Trophoblast cell (in vitro differentiated cells and primary cell): Measurements from ENCODE around the gene DNAI1.
A peak's percentile ranks its signal among the peaks of the same experiment; 100 is the strongest.

Experiments used
- DNase-seq, 2 donors: peaks; one replicate each; pipeline ENCODE4 v3.0.0-alpha.2; 2016
- H2AFZ ChIP-seq: 2 replicates; pipeline ENCODE4 v1.6.1; 2013; ENCODE audit warnings: low read length, moderate library complexity, mild to moderate bottlenecking; ENCODE audit not compliant: insufficient read depth, poor library complexity
- H2AK5ac ChIP-seq: 2 replicates; pipeline ENCODE4 v1.6.1; 2013; ENCODE audit warnings: mild to moderate bottlenecking, low read length
- H2BK120ac ChIP-seq: 2 replicates; pipeline ENCODE4 v1.6.1; 2013; ENCODE audit warnings: low read length, mild to moderate bottlenecking, moderate library complexity; ENCODE audit not compliant: insufficient read depth, poor library complexity
- H2BK12ac ChIP-seq: 2 replicates; pipeline ENCODE4 v1.6.1; 2013; ENCODE audit warnings: mild to moderate bottlenecking, low read length, moderate library complexity
- H2BK5ac ChIP-seq: 2 replicates; pipeline ENCODE4 v1.6.1; 2013; ENCODE audit warnings: low read length, low read depth, moderate library complexity, mild to moderate bottlenecking; ENCODE audit not compliant: poor library complexity
- H3K14ac ChIP-seq: 2 replicates; pipeline ENCODE4 v1.6.1; 2013; ENCODE audit warnings: mild to moderate bottlenecking, low read length
- H3K18ac ChIP-seq: 2 replicates; pipeline ENCODE4 v1.6.1; 2013; ENCODE audit warnings: mild to moderate bottlenecking, low read length
- H3K23ac ChIP-seq: 2 replicates; pipeline ENCODE4 v1.6.1; 2013; ENCODE audit warnings: low read length
- H3K27ac ChIP-seq: 2 replicates; pipeline ENCODE4 v1.5.1; 2013; ENCODE audit warnings: low read depth, mild to moderate bottlenecking, inconsistent platforms, low read length, moderate library complexity
- H3K27me3 ChIP-seq: 2 replicates; pipeline ENCODE4 v1.6.1; 2013; ENCODE audit warnings: inconsistent platforms, mild to moderate bottlenecking, low read length, moderate library complexity; ENCODE audit not compliant: insufficient read depth
- H3K36me3 ChIP-seq, 2 experiments: 1 replicate in 1 of 2; 2 replicates in 1 of 2; pipeline ENCODE4 v1.6.1; 2013; ENCODE audit warnings: low read length in 2 of 2, mild to moderate bottlenecking in 2 of 2, moderate library complexity in 1 of 2; ENCODE audit not compliant: insufficient read depth in 2 of 2, control insufficient read depth in 1 of 2
- H3K4ac ChIP-seq: 2 replicates; pipeline ENCODE4 v1.6.1; 2013; ENCODE audit warnings: low read depth, mild to moderate bottlenecking, low read length, moderate library complexity
- H3K4me1 ChIP-seq, 2 experiments: 1 replicate in 1 of 2; 2 replicates in 1 of 2; pipeline ENCODE4 v1.6.1; 2013; ENCODE audit warnings: low read length in 2 of 2, mild to moderate bottlenecking in 2 of 2, moderate library complexity in 1 of 2; ENCODE audit not compliant: insufficient read depth in 2 of 2, control insufficient read depth in 1 of 2
- H3K4me2 ChIP-seq: 2 replicates; pipeline ENCODE4 v1.6.1; 2013; ENCODE audit warnings: inconsistent platforms, mild to moderate bottlenecking, low read length, moderate library complexity
- H3K4me3 ChIP-seq: 2 replicates; pipeline ENCODE4 v1.5.1; 2013; ENCODE audit warnings: mild to moderate bottlenecking, low read depth, low read length, inconsistent platforms
- H3K79me1 ChIP-seq: one replicate; pipeline ENCODE4 v1.6.1; 2013; ENCODE audit warnings: low read length
- H3K79me2 ChIP-seq: 2 replicates; pipeline ENCODE4 v1.6.1; 2013; ENCODE audit warnings: low read length, mild to moderate bottlenecking; ENCODE audit not compliant: control insufficient read depth, insufficient read depth, poor library complexity
- H3K9ac ChIP-seq: 2 replicates; pipeline ENCODE4 v1.6.1; 2013; ENCODE audit warnings: mild to moderate bottlenecking, low read length
- H3K9me3 ChIP-seq: 2 replicates; pipeline ENCODE4 v1.6.1; 2013; ENCODE audit warnings: low read depth, mild to moderate bottlenecking, control low read depth, inconsistent platforms, low read length; ENCODE audit not compliant: insufficient read depth
- H4K12ac ChIP-seq: 2 replicates; pipeline ENCODE4 v1.6.1; 2013; ENCODE audit warnings: low read depth, mild to moderate bottlenecking, low read length, moderate library complexity
- H4K8ac ChIP-seq: 2 replicates; pipeline ENCODE4 v1.6.1; 2013; ENCODE audit warnings: low read depth, mild to moderate bottlenecking, low read length, moderate library complexity
- H4K91ac ChIP-seq: one replicate; pipeline ENCODE4 v1.6.1; 2013; ENCODE audit warnings: low read depth, mild to moderate bottlenecking, low read length, moderate library complexity
- WGBS: extraction: QIAGEN DNeasy Blood & Tissue Kit; methylation state at CpG from one replicate; pipeline ENCODE4 v1.1.7; 2013; ENCODE audit warnings: missing lambda C conversion rate; ENCODE audit not compliant: insufficient read length, insufficient coverage; ENCODE audit errors: extremely low coverage; 5-methylcytosine and 5-hydroxymethylcytosine counted together

DNAI1 gene

GRCh38 chr9:34546102-34546833, 87.7 kb downstream of the DNAI1 start:
- no CpG with 5 or more reads among the region's 7 CpGs for WGBS

GRCh38 chr9:34546834-34547827, 88.5 kb downstream of the DNAI1 start:
- no peaks in the 10 kb centered on the region for H3K36me3 ChIP-seq
- H2AK5ac ChIP-seq = no peak overlapping the region
- H3K4me3 ChIP-seq = no peak overlapping the region
- no peak overlapping the region for H2BK120ac ChIP-seq
- H3K27ac ChIP-seq = no peak overlapping the region
- no CpG with 5 or more reads among the region's 16 CpGs for WGBS
- H3K79me2 ChIP-seq = no peaks in the 10 kb centered on the region
- no peak overlapping the region for H2BK12ac ChIP-seq
- no peak overlapping the region for H3K4me2 ChIP-seq
- no peak overlapping the region for H4K12ac ChIP-seq
- no peak overlapping the region for H4K91ac ChIP-seq
- no peak overlapping the region for H4K8ac ChIP-seq
- H3K9me3 ChIP-seq = no peaks in the 10 kb centered on the region
- no peak overlapping the region for H3K18ac ChIP-seq
- no peak overlapping the region for H3K9ac ChIP-seq
- H2BK5ac ChIP-seq = no peak overlapping the region
- H3K14ac ChIP-seq = no peak overlapping the region
- no peaks in the 10 kb centered on the region for H3K79me1 ChIP-seq
- H3K4me1 ChIP-seq = no peaks in the 10 kb centered on the region
- no peak overlapping the region for H3K23ac ChIP-seq
- H2AFZ ChIP-seq = no peak overlapping the region
- DNase-seq = peak; percentile 71 to 77
- H3K4ac ChIP-seq = no peak overlapping the region
- no peaks in the 10 kb centered on the region for H3K27me3 ChIP-seq

More at GRCh38 chr9:34546102-34546833, 87.7 kb downstream of the DNAI1 start:
- H3K9ac ChIP-seq = no peak overlapping the region
- H3K9me3 ChIP-seq = no peaks in the 10 kb centered on the region
- no peak overlapping the region for H3K14ac ChIP-seq
- no peak overlapping the region for H2BK120ac ChIP-seq
- H4K8ac ChIP-seq = no peak overlapping the region
- H2AFZ ChIP-seq = no peak overlapping the region
- H4K12ac ChIP-seq = no peak overlapping the region
- no peak overlapping the region for H4K91ac ChIP-seq
- no peaks in the 10 kb centered on the region for H3K27me3 ChIP-seq
- no peak overlapping the region for H3K27ac ChIP-seq
- H2BK5ac ChIP-seq = no peak overlapping the region
- no peaks in the 10 kb centered on the region for H3K79me1 ChIP-seq
- no peak overlapping the region for H2BK12ac ChIP-seq
- H3K79me2 ChIP-seq = no peaks in the 10 kb centered on the region
- no peak overlapping the region for H2AK5ac ChIP-seq
- H3K36me3 ChIP-seq = no peaks in the 10 kb centered on the region
- H3K4me3 ChIP-seq = no peak overlapping the region
- no peak overlapping the region for H3K23ac ChIP-seq
- no peak for DNase-seq
- no peaks in the 10 kb centered on the region for H3K4me1 ChIP-seq
- no peak overlapping the region for H3K4ac ChIP-seq
- no peak overlapping the region for H3K4me2 ChIP-seq
- no peak overlapping the region for H3K18ac ChIP-seq

GRCh38 chr9:34547960-34548611, 89.5 kb downstream of the DNAI1 start:
- no CpG with 5 or more reads among the region's 13 CpGs for WGBS
- H3K4ac ChIP-seq = no peak overlapping the region

GRCh38 chr9:34549407-34549732, 90.8 kb downstream of the DNAI1 start:
- Histone ChIP-seq H3K36me3 (no peaks in the 10 kb centered on the region), H3K14ac (no peak overlapping the region), H2BK120ac (no peak overlapping the region), H3K4me1 (peaks cover 0 to 2% of the 10 kb centered on the region in 2 experiments), H4K91ac (no peak overlapping the region), H4K8ac (no peak overlapping the region), H2AFZ (no peak overlapping the region), H3K27ac (no peak overlapping the region), H3K4ac (no peak overlapping the region), H2AK5ac (no peak overlapping the region), H3K79me1 (no peaks in the 10 kb centered on the region), H3K4me2 (no peak overlapping the region), H2BK5ac (no peak overlapping the region), H2BK12ac (no peak overlapping the region), H3K9ac (no peak overlapping the region), H3K23ac (no peak overlapping the region), H3K4me3 (no peak overlapping the region), H3K18ac (no peak overlapping the region), H3K79me2 (no peaks in the 10 kb centered on the region), H3K9me3 (peaks cover 2% of the 10 kb centered on the region), H4K12ac (no peak overlapping the region), H3K27me3 (no peaks in the 10 kb centered on the region)
- no CpG with 5 or more reads among the region's 5 CpGs for WGBS
- no peak for DNase-seq

More at GRCh38 chr9:34547960-34548611, 89.5 kb downstream of the DNAI1 start:
- no peak overlapping the region for H2BK12ac ChIP-seq
- no peak overlapping the region for H2BK120ac ChIP-seq
- H3K9ac ChIP-seq = no peak overlapping the region
- no peaks in the 10 kb centered on the region for H3K27me3 ChIP-seq
- H2AK5ac ChIP-seq = no peak overlapping the region
- DNase-seq = peak; percentile 24 to 55
- no peak overlapping the region for H2BK5ac ChIP-seq
- no peaks in the 10 kb centered on the region for H3K79me2 ChIP-seq
- no peak overlapping the region for H3K23ac ChIP-seq
- no peak overlapping the region for H3K4me3 ChIP-seq
- no peak overlapping the region for H2AFZ ChIP-seq
- no peaks in the 10 kb centered on the region for H3K4me1 ChIP-seq
- no peaks in the 10 kb centered on the region for H3K36me3 ChIP-seq
- no peak overlapping the region for H3K27ac ChIP-seq
- H3K9me3 ChIP-seq = peaks cover 2% of the 10 kb centered on the region
- no peak overlapping the region for H3K4me2 ChIP-seq
- no peak overlapping the region for H4K91ac ChIP-seq
- H3K14ac ChIP-seq = no peak overlapping the region
- H3K18ac ChIP-seq = no peak overlapping the region
- no peaks in the 10 kb centered on the region for H3K79me1 ChIP-seq
- H4K8ac ChIP-seq = no peak overlapping the region
- no peak overlapping the region for H4K12ac ChIP-seq
